Measurements from ENCODE around the gene HYAL1. TPM values are rescaled to one million over a fixed set of nuclear protein-coding genes. Genes with fewer than 3 reads are reported as not detected.

Gene HYAL1
- total and polyA plus RNA-seq, 2 donors from 2014 or later, result 47.5 to 126 TPM

- no peak for TF ChIP-seq CTCF (IDR thresholded peaks at IDR 0.05; ENCODE audit: borderline replicate concordance, extremely low read depth, insufficient read depth)
- FAIRE-seq (no peak), DNase-seq (peak in 1 of 5 donors; percentile 56)
- Histone ChIP-seq H3K4me1 (ENCODE audit: control insufficient read depth in 2 of 3, insufficient read depth in 2 of 3, low read depth in 1 of 3, low read length in 3 of 3) (peaks cover 4 to 38% (median 18%) of the 10 kb centered on the region in 3 donors), H3K9ac (ENCODE audit: low read length in 3 of 3) (peak overlapping the region in 2 of 3 donors; percentile 65 to 89), H3K27ac (ENCODE audit: low read depth in 2 of 2, low read length in 2 of 2) (peak overlapping the region; percentile 92 to 96), H3K27me3 (ENCODE audit: control insufficient read depth, insufficient read depth, low read length) (no peaks in the 10 kb centered on the region), H3K9me3 (ENCODE audit: control insufficient read depth in 2 of 3, insufficient read depth in 1 of 3, low read length in 3 of 3) (no peaks in the 10 kb centered on the region), H3K36me3 (ENCODE audit: control insufficient read depth in 2 of 3, insufficient read depth in 3 of 3, low read length in 3 of 3) (peaks cover 0 to 6% (median 3%) of the 10 kb centered on the region in 3 donors), H3K4me3 (ENCODE audit: low read length in 3 of 3) (peak overlapping the region in 2 of 3 donors; percentile 49 to 79)
- intact Hi-C loops (cut with DNase I), result no loop called here
Observed at GRCh38 chr3:50302095-50303012, 1.0 kb downstream of the HYAL1 start.

GRCh38 chr3:50300681-50301254, 2.6 kb downstream of the HYAL1 start:
- H3K9me3 ChIP-seq (ENCODE audit: control insufficient read depth in 2 of 3, insufficient read depth in 1 of 3, low read length in 3 of 3), result no peaks in the 10 kb centered on the region
- no peak for TF ChIP-seq CTCF (IDR thresholded peaks at IDR 0.05; ENCODE audit: borderline replicate concordance, extremely low read depth, insufficient read depth)
- intact Hi-C loops (cut with DNase I), result no loop called here

GRCh38 chr3:50299929-50300680, 3.3 kb downstream of the HYAL1 start:
- peaks cover 4 to 38% (median 18%) of the 10 kb centered on the region in 3 donors for H3K4me1 ChIP-seq (ENCODE audit: control insufficient read depth in 2 of 3, insufficient read depth in 2 of 3, low read depth in 1 of 3, low read length in 3 of 3)
- DNase-seq, result no peak
- peak overlapping the region; percentile 50 to 68 (median 67) for H3K4me3 ChIP-seq (ENCODE audit: low read length in 3 of 3)
- peak overlapping the region; percentile 80 to 93 for H3K27ac ChIP-seq (ENCODE audit: low read depth in 2 of 2, low read length in 2 of 2)
- intact Hi-C loops (cut with DNase I), result no loop called here
- H3K9ac ChIP-seq (ENCODE audit: low read length in 3 of 3), result peak overlapping the region; percentile 0 to 64 (median 30)
- H3K27me3 ChIP-seq (ENCODE audit: control insufficient read depth, insufficient read depth, low read length), result no peaks in the 10 kb centered on the region
- H3K36me3 ChIP-seq (ENCODE audit: control insufficient read depth in 2 of 3, insufficient read depth in 3 of 3, low read length in 3 of 3), result peaks cover 0 to 6% (median 3%) of the 10 kb centered on the region in 3 donors
- no peaks in the 10 kb centered on the region for H3K9me3 ChIP-seq (ENCODE audit: control insufficient read depth in 2 of 3, insufficient read depth in 1 of 3, low read length in 3 of 3)
- FAIRE-seq, result no peak
- no peak for TF ChIP-seq CTCF (IDR thresholded peaks at IDR 0.05; ENCODE audit: borderline replicate concordance, extremely low read depth, insufficient read depth)

More at GRCh38 chr3:50300681-50301254, 2.6 kb downstream of the HYAL1 start:
- Histone ChIP-seq H3K27me3 (ENCODE audit: control insufficient read depth, insufficient read depth, low read length) (no peaks in the 10 kb centered on the region), H3K4me3 (ENCODE audit: low read length in 3 of 3) (no peak overlapping the region), H3K27ac (ENCODE audit: low read depth in 2 of 2, low read length in 2 of 2) (peak overlapping the region; percentile 80 to 93), H3K36me3 (ENCODE audit: control insufficient read depth in 2 of 3, insufficient read depth in 3 of 3, low read length in 3 of 3) (peaks cover 0 to 6% (median 3%) of the 10 kb centered on the region in 3 donors), H3K4me1 (ENCODE audit: control insufficient read depth in 2 of 3, insufficient read depth in 2 of 3, low read depth in 1 of 3, low read length in 3 of 3) (peaks cover 4 to 38% (median 18%) of the 10 kb centered on the region in 3 donors), H3K9ac (ENCODE audit: low read length in 3 of 3) (peak overlapping the region in 1 of 3 donors; percentile 64)
- DNase-seq, result peak in 1 of 5 donors; percentile 74
- FAIRE-seq, result no peak
